ENCODE results near the gene ERN1. TPM values are rescaled to one million over a fixed set of nuclear protein-coding genes. Genes with fewer than 3 reads are reported as not detected.

Gene ERN1
- polyA plus RNA-seq, 1 donor (not counting 4 experiments of a cell fraction or from before 2014, with no cell fraction given) = 7.1 TPM

DNA sequence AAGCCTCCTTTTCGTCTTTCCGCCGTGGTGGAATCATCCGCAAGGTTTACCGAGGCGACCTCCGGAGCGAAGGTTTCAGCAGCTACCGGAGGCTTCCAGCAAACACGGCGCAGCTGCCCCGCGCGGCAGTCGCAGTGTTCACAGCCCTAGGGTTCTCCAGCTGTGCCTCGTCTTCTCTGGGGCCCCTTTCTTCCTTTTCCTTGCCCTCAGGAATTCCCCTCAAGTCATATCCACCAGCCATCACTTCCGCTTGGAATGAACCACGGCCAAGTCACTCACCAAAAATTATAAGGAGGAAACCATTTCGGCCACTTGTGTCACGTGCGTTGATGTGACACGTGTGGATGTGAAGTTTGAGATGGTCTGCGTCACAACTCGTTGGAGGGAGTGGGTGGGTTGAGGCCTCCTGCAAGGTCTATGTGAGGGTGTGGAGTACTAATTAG, 636 bp upstream of the ERN1 start:
- TF ChIP-seq, protein P1, sequence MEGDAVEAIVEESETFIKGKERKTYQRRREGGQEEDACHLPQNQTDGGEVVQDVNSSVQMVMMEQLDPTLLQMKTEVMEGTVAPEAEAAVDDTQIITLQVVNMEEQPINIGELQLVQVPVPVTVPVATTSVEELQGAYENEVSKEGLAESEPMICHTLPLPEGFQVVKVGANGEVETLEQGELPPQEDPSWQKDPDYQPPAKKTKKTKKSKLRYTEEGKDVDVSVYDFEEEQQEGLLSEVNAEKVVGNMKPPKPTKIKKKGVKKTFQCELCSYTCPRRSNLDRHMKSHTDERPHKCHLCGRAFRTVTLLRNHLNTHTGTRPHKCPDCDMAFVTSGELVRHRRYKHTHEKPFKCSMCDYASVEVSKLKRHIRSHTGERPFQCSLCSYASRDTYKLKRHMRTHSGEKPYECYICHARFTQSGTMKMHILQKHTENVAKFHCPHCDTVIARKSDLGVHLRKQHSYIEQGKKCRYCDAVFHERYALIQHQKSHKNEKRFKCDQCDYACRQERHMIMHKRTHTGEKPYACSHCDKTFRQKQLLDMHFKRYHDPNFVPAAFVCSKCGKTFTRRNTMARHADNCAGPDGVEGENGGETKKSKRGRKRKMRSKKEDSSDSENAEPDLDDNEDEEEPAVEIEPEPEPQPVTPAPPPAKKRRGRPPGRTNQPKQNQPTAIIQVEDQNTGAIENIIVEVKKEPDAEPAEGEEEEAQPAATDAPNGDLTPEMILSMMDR (optimal IDR thresholded peaks at IDR 0.05 in 1 of 3, IDR thresholded peaks at IDR 0.05 in 1 of 3, conservative IDR thresholded peaks at IDR 0.05 in 1 of 3; ENCODE audit: extremely low read depth in 1 of 3, insufficient read depth in 2 of 3, low read length in 3 of 3) = no peak
- no peak for TF ChIP-seq EZH2 (IDR thresholded peaks at IDR 0.05; ENCODE audit: low read length)
- no peaks in the 10 kb centered on the region for H3K36me3 ChIP-seq (ENCODE audit: control insufficient read depth in 2 of 2, extremely low read depth in 1 of 2, insufficient read depth in 2 of 2, low read length in 2 of 2)
- FAIRE-seq = no peak
- H4K20me1 ChIP-seq (ENCODE audit: control insufficient read depth, extremely low read depth, insufficient read depth, low read length) = no peaks in the 10 kb centered on the region
- H3K9ac ChIP-seq (ENCODE audit: control insufficient read depth, extremely low read depth, insufficient read depth, low read length) = peak overlapping the region; percentile 86
- peak overlapping the region; percentile 78 for H3K4me2 ChIP-seq (ENCODE audit: control insufficient read depth, extremely low read depth, insufficient read depth, low read depth, low read length)
- peaks cover 35% of the 10 kb centered on the region for H3K4me1 ChIP-seq (ENCODE audit: control insufficient read depth, extremely low read depth, insufficient read depth, low read length)
- H3K4me3 ChIP-seq (ENCODE audit: control insufficient read depth in 2 of 3, extremely low read depth in 1 of 3, insufficient read depth in 2 of 3, low read depth in 1 of 3, low read length in 3 of 3) = peak overlapping the region; percentile 45 to 72 (median 63)
- peak overlapping the region; percentile 88 for H3K27ac ChIP-seq (ENCODE audit: control insufficient read depth, insufficient read depth, low read length)
- no peaks in the 10 kb centered on the region for H3K27me3 ChIP-seq (ENCODE audit: control insufficient read depth, extremely low read depth, insufficient read depth, low read length)
- H3K9me1 ChIP-seq (ENCODE audit: control insufficient read depth, extremely low read depth, insufficient read depth, low read length) = no peaks in the 10 kb centered on the region
- dilution Hi-C loops (cut with MboI; ENCODE audit: extremely low pct_ligation_motif_present, low sequenced_read_pairs) = no loop called here
- no peaks in the 10 kb centered on the region for H3K9me3 ChIP-seq (ENCODE audit: control insufficient read depth, low read depth, low read length)
- DNase-seq (ENCODE audit: low read depth, low spot score) = no peak
- H2AFZ ChIP-seq (ENCODE audit: control insufficient read depth, low read length) = peak overlapping the region; percentile 86
- peaks cover 37% of the 10 kb centered on the region for H3K79me2 ChIP-seq (ENCODE audit: control insufficient read depth, insufficient read depth, low read length)

DNA sequence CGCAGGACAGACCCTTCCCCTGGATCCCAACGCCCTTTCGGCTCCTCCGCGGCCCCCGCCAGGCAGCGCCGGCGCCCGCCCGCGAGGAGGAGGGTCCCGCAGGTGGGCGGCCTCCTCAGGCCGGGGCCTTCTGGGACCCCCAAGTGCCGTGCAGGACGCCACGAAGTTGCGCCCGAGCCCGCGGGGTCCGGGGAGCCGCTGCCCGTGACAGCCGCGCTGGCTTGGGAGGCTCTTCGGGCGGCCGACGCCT, 504 bp downstream of the ERN1 start:
- DNase-seq (ENCODE audit: low read depth, low spot score) (no peak), FAIRE-seq (no peak)
- H3K36me3 ChIP-seq (ENCODE audit: control insufficient read depth in 2 of 2, extremely low read depth in 1 of 2, insufficient read depth in 2 of 2, low read length in 2 of 2) = no peaks in the 10 kb centered on the region
- no peaks in the 10 kb centered on the region for H3K27me3 ChIP-seq (ENCODE audit: control insufficient read depth, extremely low read depth, insufficient read depth, low read length)
- H3K4me1 ChIP-seq (ENCODE audit: control insufficient read depth, extremely low read depth, insufficient read depth, low read length) = peaks cover 36% of the 10 kb centered on the region
- H3K9me1 ChIP-seq (ENCODE audit: control insufficient read depth, extremely low read depth, insufficient read depth, low read length) = no peaks in the 10 kb centered on the region
- peak overlapping the region; percentile 89 for H3K9ac ChIP-seq (ENCODE audit: control insufficient read depth, extremely low read depth, insufficient read depth, low read length)
- TF ChIP-seq EZH2 (IDR thresholded peaks at IDR 0.05; ENCODE audit: low read length) = no peak
- TF ChIP-seq, protein P1 (optimal IDR thresholded peaks at IDR 0.05 in 1 of 3, IDR thresholded peaks at IDR 0.05 in 1 of 3, conservative IDR thresholded peaks at IDR 0.05 in 1 of 3; ENCODE audit: extremely low read depth in 1 of 3, insufficient read depth in 2 of 3, low read length in 3 of 3) = no peak
- H3K9me3 ChIP-seq (ENCODE audit: control insufficient read depth, low read depth, low read length) = no peaks in the 10 kb centered on the region
- peak overlapping the region; percentile 92 for H3K4me2 ChIP-seq (ENCODE audit: control insufficient read depth, extremely low read depth, insufficient read depth, low read depth, low read length)
- peaks cover 44% of the 10 kb centered on the region for H3K79me2 ChIP-seq (ENCODE audit: control insufficient read depth, insufficient read depth, low read length)
- H3K27ac ChIP-seq (ENCODE audit: control insufficient read depth, insufficient read depth, low read length) = peak overlapping the region; percentile 58
- peak overlapping the region; percentile 42 for H2AFZ ChIP-seq (ENCODE audit: control insufficient read depth, low read length)
- peak overlapping the region; percentile 72 to 85 (median 72) for H3K4me3 ChIP-seq (ENCODE audit: control insufficient read depth in 2 of 3, extremely low read depth in 1 of 3, insufficient read depth in 2 of 3, low read depth in 1 of 3, low read length in 3 of 3)
- H4K20me1 ChIP-seq (ENCODE audit: control insufficient read depth, extremely low read depth, insufficient read depth, low read length) = no peaks in the 10 kb centered on the region
- dilution Hi-C loops (cut with MboI; ENCODE audit: extremely low pct_ligation_motif_present, low sequenced_read_pairs) = no loop called here
